Medulla oblongata (tissue), 1 donor: ENCODE data around the gene NAA11.

Experiments used
- DNase-seq: peaks from one replicate; pipeline ENCODE4 v3.0.0-alpha.2; 2015; ENCODE audit errors: extremely low spot score

Gene NAA11

DNA sequence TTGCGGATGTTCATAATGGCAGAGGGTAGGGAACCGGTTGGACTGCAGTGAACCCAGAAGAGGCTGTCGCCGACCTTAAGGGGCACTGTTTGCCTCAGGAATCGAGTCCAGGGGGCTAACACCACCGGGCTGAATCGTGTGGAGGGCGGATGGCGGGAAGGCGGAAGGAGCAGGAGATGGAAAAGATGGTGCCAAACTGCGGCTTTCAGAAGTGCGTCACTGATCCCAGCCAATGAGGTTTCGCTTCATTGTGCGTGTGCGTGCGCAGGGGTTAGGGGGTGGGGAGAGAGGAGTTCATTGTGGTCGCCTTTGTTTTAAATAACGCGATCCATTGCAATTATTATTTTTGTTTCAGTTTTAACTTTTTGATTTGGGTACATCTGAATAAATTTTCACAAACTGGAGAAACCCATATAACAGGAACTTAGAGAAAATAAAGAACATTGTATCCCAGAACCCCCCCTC is at the start of gene NAA11:
Gene NAA11, minus strand, starts transcription at position 198 of the 465 bp plus-strand sequence. Its CDS starts 184 bp downstream, at position 14.
- DNase-seq, result no peak

DNA sequence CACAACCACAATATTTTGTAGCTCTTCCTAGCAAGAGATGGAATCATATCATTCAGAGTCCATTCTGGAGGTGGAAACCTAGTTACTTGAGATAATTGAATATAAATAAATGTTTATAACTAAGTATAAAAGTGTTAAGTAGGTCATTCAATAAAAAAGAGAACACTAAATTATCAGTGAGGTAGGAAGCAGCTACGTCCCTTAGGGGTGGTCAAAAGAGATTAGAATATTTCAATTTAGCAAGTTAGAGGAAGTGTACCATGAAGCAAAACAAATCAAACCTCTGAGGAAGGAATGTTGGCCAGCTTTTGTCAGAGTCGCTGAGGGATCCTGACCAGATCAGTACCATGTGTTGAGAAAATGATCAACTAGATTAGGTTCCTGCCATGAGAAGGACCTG is 44.2 kb upstream of the NAA11 start:
- no peak for DNase-seq

DNA sequence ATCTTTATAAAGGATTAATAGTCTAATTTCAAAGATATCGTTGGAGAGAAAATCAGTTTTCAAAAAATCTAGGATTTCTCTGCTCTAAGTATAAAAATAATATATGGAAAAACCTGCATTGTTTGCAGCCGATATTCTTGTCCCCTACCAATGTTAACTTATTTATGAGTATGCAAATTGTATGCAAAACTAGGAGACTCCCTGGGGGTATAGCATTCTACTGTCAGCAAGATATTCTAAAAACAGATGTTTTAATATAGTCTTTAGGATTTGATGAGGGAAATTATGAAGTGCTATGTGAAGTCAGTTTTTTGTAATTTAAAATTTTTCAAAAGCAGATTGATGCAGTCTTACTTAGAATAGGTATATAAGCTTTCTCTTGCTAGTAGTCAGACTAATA is 41.2 kb upstream of the NAA11 start:
- DNase-seq, result no peak

DNA sequence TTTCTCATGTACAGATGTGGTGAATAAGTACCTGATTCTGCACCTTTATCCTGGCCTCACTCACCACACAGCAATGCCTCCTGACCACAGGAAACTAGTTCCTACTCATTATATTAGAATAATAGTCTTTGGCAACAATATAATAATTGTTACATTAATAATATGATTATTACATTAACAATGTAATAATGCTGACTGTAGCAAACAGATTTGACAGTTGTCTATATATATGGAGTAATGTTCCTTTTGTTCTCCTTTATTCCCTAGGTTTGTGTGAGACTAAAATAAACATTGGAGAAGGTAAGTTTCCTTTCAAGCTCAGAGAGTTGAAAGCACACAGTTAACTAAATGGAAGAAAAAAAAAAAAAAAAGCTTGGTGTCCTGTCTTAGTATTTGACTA is 40.6 kb upstream of the NAA11 start:
- DNase-seq, result no peak

- no peak for DNase-seq
Observed at GRCh38 chr4:79364061-79364460, 38.2 kb upstream of the NAA11 start.

DNA sequence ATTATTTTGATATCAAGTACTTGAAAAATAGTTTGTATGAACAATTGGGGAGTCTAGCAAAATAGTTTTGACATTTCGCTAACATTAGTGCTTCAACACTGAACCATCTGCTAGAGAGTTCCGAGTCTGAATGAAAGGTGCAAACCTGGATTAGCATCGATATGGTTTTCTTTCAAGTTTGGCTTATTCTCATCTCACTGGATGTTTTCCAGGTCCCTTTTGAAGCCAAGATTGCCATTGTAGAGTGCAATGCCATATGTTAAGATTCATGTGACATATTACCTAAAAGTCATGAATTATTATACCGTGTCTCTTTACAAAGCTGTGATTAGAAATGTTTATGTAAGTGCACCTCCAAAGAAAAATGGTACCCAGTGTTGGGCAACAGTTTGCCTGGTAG is 36.8 kb upstream of the NAA11 start:
- DNase-seq, result no peak

- DNase-seq, result no peak
Observed at GRCh38 chr4:79360006-79360405, 34.1 kb upstream of the NAA11 start.

DNA sequence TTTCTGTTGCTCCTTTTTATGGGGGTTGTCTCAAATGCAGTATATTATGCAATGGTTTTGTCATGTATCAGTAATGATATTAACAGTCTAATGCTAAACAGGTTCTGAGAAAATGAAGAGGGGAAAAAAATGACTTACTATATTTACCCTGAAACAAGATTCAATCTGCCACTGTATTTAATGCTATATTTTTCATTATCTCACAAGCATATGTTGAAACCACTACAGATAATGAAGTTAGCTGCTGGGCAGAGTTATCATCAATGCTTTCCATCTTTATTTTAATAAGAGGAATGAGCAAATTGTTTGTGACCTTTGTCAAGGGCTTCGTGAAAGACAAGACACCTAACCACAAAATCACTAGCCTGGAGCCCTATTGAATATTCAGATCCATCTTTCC is 32.6 kb upstream of the NAA11 start:
- no peak for DNase-seq

DNA sequence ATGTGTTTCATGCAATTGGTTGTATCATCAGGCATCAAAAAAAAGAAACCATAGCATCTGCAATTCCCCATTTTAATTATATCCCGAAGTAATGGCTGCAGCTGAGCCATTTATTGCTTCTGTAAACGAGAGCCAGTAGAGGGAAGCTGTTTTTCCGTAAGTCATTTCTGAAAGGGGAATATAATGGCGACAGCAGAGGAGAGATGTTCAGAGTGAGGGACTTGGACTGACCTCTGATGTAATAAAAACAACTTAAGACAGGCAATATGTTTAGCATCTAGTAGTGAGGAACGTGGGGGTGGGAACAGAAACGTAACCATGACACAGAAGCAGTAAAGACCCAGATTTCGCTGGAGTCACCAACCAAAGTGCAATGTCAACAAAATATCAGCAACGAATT is 31.5 kb upstream of the NAA11 start:
- no peak for DNase-seq

- no peak for DNase-seq
Observed at GRCh38 chr4:79353075-79353474, 27.2 kb upstream of the NAA11 start.

DNA sequence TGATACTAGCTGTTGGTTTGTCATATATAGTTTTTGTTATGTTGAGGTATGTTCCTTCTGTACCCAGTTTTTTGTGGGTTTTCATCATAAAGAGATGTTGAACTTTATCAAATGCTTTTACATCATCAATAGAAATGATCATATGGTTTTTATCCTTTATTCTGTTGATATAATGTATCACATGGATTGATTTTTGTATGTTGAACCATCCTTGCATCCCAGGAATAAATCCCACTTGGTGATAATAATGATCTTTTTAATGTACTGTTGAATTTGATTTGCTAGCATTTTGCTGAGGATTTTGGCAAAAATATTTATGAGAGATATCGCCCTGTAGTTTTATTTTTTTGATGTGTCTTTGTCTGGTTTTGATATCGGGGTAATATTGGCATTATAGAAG is 22.5 kb upstream of the NAA11 start:
- DNase-seq, result no peak

DNA sequence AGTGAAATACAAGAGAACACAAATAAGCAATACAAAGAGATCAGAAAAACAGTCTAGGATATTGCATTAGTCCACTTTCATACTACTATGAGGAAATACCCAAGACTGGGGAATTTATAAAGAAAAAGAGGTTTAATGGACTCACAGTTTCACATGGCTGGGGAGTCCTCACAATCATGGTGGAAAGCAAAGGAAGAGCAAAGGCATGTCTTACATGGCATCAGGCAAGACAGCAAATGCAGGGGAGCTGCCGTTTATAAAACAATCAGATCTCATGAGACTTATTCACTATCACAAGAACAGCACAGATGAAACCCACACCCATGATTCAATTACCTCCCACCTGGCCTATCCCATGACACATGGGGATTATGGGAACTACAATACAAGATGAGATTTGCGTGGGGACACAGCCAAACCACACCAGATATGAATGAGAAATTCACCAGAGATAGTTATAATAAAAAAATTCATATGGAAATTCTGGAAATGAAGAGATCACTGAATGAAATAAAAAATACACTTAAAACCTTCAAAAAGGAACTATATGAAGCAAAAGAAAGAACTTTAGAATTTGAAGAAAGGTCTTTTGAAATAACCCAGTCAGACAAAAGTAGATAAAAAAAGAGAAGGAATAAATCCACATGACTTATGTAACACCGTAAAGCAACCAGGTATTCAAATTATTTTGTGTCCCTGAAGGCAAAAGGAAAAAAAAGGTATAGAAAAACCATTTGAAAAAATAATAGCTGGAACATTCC is 16.2 kb upstream of the NAA11 start:
- DNase-seq, result no peak

GRCh38 chr4:79340568-79340967 is 14.7 kb upstream of the NAA11 start:
- no peak for DNase-seq

DNA sequence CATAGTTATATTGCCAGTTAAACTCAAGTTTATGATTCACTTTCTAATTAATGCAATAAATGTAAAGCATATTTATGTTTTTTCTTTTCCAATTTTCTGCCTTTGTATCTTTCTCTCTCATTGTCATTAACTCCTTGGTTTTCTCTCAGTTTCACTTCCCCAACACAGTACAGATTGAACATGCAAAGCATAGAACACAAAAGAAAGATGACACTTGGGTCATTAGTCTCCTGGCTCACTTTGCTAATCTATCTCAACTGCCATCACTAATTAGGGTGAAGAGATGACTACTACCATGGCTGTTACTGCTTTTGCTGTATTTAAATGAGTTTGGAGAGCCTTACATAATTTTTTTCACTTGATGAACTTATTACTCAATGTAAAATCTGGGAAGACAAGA is 12.3 kb upstream of the NAA11 start:
- no peak for DNase-seq

DNA sequence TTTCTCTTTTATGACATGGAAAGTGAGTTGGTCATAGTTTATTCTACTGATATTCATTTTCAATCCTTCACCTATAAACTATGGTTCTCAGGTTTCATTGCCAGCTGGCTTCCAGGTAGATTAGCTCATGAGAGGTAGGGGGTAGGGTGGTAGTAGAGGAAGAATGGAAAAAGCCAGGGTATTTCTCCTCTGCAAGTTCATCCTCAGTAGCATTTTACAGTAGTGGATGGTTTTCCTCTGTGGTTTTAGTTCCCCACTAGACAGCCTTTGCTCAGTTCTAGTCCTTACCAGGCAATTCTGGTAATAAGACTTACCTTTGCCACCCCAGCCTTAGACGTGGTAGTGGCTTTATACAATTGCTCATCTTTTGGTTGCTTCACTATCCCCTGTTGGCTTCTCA is 8.9 kb upstream of the NAA11 start:
- no peak for DNase-seq

- no peak for DNase-seq
Observed at GRCh38 chr4:79334341-79334740, 8.5 kb upstream of the NAA11 start.

DNA sequence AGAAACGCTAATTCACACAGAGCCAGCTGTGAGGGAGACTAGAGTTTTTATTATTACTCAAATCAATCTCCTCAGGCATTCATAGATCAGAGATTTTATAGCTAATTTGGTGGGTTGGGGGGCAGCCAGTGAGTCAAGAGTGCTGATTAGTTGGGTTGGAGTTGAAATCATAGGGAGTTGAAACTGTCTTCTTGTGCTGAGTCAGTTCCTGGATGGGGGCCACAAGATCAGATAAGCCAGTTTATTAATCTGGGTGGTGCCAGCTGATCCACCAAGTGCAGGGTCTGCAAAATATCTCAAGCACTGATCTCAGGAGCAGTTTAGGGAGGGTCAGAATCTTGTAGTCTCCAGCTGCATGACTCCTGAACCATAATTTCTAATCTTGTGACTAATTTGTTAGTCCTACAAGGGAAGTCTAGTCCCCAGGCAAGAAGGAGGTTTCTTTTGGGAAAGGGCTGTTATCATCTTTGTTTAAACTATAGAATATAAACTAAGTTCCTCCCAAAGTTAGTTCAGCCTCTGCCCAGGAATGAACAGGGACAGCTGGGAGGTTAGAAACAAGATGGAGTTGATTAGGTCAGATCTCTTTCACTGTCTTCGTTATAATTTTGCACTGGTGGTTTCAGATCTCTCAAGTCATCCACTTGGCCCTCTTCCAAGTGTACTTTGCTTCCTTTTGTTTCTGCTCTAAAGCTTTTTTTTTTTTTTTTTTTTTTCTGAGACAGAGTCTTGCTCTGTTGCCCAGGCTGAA is 5.4 kb upstream of the NAA11 start:
- no peak for DNase-seq

DNA sequence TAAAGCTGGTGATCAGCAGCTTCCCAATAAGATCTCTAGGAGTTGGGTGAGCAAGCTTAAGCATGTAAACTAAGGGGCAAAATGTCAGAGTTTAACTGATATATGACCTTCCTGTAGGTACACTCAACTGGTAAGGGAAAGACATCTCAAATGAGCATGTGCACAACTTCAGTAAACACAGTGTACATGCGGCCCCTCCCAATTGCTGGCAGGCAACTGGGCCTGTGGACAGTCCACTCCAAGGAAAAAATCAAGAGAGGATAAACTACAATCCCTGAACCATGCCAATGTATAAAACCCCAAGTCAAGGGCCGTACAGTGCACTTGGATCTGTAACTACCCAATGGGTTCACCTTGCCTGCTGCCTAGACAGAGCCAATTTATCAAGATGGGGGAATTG is 4.9 kb upstream of the NAA11 start:
- no peak for DNase-seq

DNA sequence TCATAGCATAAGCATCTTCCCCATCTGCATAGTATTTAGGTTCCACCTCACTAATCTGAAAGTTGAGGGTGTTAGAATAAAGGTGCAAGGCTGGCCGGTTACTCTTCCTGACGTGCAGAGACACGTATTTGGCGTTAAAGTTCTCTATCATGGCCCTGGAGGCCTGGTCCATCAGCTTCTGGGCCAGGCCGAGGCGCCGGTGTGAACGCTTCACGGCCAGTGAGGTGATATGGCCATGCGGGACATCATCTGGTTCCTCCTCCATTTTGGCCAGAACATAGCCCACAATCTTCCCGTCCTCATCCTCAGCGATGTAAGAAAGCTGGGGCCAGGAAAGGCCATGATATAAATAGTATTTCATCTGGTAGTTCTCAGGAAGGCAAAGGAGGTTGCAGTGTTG is 425 bp downstream of the NAA11 start:
- no peak for DNase-seq

DNA sequence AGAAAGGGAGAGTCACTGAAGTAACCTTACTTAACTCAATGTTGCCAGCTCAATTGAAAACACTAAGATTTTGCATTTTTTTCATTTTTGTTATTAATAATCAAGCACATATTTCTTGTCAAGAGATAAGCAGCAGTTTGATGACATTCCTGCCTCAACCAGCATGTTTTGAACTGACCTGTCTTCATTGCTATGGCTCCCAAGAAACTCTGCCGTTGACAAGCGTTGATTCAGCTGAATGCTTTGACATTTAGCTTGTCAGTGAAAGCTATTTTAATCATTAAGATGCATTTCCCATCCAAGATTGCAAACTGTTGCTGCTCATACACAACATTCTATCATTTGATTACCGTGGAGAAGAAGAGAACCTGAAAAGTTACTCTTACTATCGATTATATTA is 5.9 kb downstream of the NAA11 start:
- DNase-seq, result no peak

- no peak for DNase-seq
Observed at GRCh38 chr4:79317711-79318110, 8.2 kb downstream of the NAA11 start.

DNA sequence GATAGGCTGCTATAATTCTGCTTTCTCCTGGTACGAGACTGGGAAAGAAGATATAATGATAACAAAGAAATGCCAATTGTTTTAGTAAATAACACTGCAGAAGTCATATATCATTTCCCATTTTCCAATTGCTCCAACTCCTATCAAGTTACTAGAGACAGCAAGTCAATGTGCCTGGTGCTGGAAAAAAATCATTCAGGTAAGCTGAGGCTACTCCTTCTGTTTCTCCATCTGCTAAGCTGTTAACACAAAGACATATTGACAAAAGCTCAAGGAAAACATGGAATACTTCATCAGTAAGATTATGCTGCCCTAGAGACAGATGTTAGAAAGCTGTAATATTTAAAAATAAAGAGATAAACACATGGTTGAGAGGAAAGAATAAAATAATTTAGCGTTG is 10.0 kb downstream of the NAA11 start:
- DNase-seq, result no peak

DNA sequence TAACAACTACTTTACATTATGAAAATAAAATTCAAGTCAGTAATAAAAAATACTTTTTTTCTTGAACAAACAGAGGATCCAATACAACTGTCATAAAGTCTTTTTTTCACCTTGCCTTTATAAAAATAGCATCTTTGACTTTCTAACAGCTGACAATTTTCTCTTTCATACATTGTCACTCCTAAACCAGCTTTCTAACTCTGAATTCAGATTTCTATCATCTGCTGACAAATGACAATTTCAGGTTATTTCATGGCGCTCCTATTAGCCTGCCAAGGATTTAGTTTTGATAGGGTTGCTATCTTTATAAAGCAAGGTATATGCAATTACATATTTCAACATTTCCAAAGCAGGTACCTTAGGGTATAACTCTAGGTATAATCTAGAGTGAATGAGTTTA is 14.6 kb downstream of the NAA11 start:
- no peak for DNase-seq
